Left lobe of liver (tissue), 2 donors: ENCODE results near the gene YIPF4. TPM values are rescaled to one million over a fixed set of nuclear protein-coding genes. Genes with fewer than 3 reads are reported as not detected.
"Not testable (repeated sequence)": the region's sequence is repeated elsewhere in the genome, so short reads cannot be mapped to it uniquely, and the experiment has no call there.

ENCODE experiments used
- ATAC-seq: fragments of 200-7000 bp; cut with Tn5 transposase; one replicate; pipeline ENCODE4 v1.9.1; 2020; ENCODE audit warnings: mild to moderate bottlenecking, moderate library complexity
- DNase-seq: peaks from one replicate; pipeline ENCODE4 v3.0.0-alpha.2; 2020; ENCODE audit warnings: low spot score
- total RNA-seq: library from RNA; stranded (reverse); gene quantifications from one replicate; pipeline ENCODE4 v1.2.1, GENCODE V29; 2021
- donor health status: DM: no; HTN: no; CAD: no; lungs with moderate emphysema.
- donor health status: DM: no; HTN: yes; CAD: no.

The YIPF4 gene
- total RNA-seq, 1 donor from 2014 or later: 36.6 TPM

DNA sequence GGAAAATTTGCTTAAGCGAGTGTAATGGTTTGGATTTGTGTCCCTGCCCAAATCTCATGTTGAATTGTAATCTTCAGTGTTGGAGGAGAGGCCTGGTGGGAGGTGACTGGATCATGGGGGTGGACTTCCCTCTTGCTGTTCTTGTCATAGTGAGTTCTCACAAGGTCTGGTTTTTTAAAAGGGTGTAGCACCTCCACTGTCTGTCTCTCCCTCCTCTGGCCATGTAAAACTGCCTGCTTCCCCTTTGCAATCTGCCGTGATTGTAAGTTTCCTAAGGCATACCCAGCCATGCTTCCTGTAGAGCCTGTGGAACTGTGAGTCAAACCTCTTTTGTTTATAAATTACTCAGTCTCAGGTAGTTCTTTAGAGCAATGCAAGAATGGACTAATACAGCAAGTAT, 6.6 kb downstream of the YIPF4 start:
- ATAC-seq: no peak
- DNase-seq: no peak

DNA sequence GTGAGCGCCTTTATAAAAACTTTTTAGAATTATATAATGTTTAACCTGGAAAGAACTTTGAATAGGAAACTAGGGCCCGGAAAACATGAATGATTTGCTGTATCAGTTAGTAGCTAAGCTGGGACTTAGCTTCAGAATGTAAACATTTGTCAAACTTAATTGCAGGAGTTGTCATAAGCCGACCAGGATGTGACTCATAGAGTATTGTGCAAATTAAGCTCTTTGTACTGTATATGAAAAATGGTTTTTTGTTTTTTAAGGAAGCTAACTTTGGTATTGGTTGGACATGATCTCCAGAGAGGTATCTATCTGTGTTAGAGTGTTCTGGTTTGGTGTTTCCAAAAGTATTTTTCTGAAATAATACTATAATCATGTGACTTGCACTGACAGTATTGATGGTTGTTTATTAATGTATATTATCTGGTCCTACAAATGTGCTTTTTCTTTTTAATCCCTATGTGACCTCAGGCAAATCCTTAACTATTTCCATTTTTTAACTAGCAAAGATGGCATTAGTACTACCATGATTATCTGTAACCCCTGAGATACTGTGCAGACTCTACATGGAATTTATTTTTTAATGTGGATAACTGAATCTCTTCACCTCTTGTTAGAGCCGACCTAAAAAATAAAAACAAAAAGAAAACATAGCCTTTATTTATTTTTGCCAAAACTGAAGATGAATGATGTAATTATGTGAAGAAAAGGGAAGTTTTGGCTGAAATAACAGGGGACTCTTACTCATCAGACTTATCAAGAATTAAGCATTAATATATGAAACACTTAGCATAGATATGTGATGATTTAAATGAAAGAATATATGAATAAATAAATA, 11.7 kb downstream of the YIPF4 start:
- ATAC-seq (peak; percentile 19), DNase-seq (no peak)

DNA sequence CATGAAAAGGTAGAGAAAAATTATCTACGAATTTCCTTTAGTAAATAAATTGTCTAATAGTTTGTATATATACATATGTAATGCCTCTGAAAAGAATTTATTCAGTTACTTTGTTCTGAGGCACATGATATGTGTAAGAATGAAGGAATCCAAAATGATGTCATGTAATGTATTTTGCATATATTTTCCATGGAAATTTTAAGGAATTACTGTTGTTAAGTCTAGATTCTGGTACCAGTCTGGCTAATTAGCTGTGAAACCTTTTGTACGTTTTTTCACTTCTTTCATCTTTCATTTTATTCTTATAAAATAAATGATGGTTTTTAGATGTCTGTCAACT, 12.3 kb downstream of the YIPF4 start:
- no peak for ATAC-seq
- no peak for DNase-seq

DNA sequence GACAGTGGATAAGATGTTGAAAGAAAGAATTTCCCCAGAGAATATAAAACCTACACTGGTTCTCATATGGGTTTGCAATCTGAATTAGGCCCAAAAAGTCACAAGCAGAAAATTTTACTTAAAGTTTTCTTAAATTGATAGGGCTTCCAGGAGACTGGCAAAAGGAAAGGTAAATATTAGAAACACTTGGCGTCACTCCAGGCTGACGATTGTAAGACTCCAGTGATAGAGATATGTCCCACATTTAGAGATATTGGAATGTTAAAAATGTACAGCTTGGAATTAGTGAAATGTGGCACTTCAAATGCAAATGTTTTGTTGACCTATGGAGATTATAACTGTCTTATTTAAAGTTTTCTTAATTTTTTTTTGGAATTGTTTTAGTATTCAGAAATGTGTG, 14.0 kb downstream of the YIPF4 start:
- DNase-seq: no peak
- peak; percentile 47 for ATAC-seq

DNA sequence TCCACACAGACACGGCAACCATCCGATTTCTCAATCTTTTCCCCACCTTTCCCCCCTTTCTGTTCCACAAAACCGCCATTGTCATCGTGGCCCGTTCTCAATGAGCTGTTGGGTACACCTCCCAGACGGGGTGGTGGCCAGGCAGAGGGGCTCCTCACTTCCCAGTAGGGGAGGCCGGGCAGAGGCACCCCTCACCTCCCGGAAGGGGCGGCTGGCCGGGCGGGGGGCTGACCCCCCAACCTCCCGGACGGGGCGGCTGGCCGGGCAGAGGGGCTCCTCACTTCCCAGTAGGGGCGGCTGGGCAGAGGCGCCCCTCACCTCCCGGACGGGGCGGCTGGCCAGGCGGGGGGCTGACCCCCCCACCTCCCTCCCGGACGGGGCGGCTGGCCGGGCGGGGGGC, 15.8 kb downstream of the YIPF4 start:
- ATAC-seq: not testable (repeated sequence)

DNA sequence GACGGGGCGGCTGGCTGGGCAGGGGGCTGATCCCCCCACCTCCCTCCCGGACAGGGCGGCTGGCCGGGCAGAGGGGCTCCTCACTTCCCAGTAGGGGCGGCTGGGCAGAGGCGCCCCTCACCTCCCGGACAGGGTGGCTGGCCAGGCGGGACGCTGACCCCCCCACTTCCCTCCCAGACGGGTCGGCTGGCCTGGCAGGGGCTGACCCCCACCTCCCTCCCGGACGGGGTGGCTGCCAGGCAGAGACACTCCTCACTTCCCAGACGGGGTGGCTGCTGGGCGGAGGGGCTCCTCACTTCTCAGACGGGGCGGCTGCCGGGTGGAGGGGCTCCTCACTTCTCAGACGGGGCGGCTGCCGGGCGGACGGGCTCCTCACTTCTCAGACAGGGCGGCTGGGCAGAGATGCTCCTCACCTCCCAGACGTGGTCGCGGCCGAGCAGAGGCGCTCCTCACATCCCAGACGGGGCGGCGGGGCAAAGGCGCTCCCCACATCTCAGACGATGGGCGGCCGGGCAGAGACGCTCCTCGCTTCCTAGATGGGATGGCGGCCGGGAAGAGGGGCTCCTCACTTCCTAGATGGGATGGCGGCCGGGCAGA, 16.4 kb downstream of the YIPF4 start:
- DNase-seq, ATAC-seq: not testable (repeated sequence)

More for the DNA sequence above, 15.8 kb downstream of the YIPF4 start:
- DNase-seq: not testable (repeated sequence)

DNA sequence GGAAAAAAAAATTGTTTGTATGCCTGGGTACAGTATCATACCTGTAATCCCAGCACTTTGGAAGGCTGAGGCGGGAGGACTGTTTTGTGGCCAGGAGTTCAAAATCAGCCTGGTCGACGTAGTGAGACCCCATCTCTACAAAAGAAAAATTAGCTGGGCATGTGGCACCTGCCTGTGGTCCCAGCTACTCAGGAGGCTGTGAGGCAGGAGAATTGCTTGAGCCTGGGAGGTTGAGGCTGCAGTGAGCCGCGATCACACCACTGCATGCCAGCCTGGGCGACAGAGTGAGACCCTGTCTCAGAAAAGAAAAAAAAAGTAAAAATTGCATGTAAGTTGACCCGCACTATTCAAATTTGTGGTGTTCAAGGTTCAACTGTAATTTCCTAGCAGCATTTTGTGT, 32.9 kb downstream of the YIPF4 start:
- ATAC-seq (no peak), DNase-seq (no peak)

DNA sequence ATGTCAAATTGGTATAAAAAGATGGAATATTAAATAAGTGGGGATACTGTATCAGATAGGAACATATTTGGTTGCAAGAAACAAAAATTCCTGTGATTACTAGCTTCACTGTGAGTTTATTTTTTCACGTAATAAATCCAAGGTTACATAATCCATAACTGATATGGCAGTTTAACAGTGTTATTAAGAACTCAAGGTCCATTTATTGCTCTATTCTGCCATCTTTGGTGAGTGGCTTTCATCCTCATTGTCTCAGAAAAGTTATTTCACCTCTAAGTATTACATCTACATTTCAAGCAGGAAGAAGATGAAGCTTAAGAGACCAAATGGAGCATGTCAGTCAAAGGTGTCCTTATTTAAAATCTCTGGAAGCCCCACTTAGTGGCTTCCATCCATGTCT, 37.2 kb downstream of the YIPF4 start:
- ATAC-seq (no peak), DNase-seq (no peak)

DNA sequence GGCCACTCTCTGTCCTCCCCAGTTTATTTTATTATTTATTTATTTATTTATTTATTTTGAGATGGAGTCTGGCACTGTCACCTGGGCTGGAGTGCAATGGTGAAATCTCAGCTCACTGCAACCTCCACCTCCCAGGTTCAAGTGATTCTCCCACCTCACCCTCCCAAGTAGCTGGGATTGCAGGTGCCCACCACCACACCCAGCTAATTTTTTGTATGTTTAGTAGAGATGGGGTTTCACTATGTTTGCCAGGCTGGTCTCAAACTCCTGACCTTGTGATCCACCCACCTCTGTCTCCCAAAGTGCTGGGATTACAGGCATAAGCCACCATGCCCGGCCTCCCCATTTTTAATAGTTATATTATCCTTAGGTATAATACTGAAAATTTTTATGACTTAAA, 51.0 kb downstream of the YIPF4 start:
- ATAC-seq, DNase-seq: not testable (repeated sequence)

DNA sequence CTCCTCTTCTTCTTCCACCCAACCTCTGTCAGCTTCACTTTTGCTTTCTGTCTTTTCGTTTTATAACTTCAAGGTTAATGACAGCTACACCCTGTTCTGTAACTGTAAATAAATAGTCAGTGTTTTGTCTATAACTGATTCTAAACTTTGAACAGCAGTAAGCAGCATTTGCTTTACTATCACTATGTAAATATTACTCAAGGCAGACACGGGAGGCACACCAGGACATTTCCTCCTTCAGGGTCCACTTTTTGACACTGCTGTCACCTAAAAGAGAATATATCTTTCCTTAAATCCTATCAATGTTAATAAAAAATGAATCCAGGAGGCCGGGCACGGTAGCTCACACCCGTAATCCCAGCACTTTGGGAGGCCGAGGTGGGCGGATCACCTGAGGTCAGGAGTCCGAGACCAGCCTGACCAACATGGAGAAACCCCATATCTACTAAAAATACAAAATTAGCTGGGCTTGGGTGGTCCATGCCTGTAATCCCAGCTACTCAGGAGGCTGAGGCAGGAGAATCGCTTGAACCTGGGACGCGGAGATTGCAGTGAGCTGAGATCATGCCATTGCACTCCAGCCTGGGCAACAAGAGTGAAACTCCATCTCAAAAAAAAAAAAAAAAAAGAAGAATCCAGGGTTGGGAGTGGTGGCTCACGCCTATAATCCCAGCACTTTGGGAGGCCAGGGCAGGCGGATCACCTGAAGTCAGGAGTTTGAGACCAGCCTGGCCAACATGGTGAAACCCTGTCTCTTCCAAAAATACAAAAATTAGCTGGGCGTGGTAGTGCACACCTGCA, 51.7 kb downstream of the YIPF4 start:
- ATAC-seq (peak; percentile 84), DNase-seq (peak; percentile 39)

DNA sequence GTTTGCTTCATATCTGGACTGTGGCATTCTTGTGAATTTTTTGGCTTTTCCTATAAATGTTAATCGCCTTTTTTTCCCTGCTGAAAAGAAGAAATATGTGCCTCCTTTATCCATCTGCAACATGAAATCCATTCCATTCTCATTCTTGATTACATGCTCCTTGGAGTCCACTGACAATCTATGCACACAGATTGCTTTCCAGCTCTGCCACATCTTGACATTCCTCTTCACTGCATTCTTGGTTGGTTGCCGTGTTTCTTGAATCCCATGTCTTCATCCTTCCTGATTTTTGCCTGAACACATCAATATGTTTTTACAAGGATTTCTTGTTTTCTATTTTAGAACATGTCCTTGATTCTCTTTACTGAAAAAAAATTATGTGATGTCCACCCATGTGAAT, 52.4 kb downstream of the YIPF4 start:
- ATAC-seq (no peak), DNase-seq (no peak)

DNA sequence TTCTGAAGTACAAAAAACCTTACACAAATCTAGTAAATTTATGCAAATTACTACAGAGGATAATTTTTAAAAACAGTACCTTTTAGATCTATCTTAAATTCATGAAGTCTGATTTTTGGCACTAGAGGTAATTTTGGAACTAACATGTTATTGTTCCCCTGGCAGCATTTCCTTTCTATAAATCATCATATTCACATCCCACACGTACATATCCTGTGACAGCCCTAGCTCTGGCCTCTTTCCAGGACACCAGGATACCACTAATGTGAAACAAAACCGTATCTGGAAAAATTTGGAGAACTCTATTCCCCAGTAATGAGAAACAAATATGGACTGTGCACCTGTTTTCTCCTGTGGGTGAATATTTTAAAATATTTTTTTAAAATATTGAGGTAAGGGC, 65.1 kb downstream of the YIPF4 start:
- peak; percentile 30 for DNase-seq
- no peak for ATAC-seq

DNA sequence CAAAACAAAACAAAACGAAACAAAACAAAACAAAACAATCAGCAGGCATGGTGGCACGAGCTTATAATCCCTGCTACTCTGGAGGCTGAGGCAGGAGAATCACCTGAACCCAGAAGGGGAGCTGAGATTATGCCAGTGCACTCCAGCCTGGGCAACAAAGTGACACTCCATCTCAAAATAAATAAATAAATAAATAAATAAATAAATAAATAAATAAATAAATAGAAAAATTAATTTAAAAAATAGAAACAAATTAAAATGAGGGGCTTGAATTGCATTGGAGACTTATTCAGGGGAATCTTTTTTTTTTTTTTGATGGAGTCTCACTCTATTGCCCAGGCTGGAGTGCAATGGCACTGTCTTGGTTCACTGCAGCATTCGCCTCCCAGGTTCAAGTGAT, 73.1 kb downstream of the YIPF4 start:
- ATAC-seq: not testable (repeated sequence)
- DNase-seq: peak; percentile 3

DNA sequence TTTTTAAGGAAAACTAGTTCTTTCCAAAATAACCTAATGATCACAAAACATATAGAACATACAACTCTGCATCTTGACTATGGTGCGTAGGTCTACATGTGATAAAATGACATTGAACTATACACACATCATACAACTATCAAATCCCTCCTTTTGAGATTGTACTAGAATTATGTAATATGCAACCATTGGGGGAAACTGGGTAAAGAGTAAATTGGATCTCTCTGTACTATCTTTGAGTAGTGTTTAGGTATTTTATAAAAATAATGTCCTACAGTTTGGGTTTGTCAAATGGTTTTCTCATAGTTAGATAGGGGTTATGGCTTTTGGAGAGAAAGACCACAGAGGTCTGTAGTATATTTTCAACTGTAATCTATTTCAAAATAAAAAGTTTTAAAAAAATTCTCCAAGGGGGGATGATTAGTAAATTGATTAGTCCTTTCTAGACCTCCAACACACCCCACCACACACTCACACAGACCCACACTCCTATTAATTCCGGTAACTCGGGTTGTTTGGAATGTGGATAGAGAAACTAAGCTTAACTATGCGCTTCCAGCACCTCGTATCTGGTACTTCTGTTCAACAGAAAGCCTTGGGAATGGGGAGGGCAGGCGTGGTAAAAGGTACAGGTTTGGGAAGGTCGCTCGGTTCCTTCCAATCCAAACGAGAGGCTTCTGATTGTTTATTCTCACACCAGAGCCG, 78.4 kb downstream of the YIPF4 start:
- ATAC-seq: no peak
- no peak for DNase-seq

DNA sequence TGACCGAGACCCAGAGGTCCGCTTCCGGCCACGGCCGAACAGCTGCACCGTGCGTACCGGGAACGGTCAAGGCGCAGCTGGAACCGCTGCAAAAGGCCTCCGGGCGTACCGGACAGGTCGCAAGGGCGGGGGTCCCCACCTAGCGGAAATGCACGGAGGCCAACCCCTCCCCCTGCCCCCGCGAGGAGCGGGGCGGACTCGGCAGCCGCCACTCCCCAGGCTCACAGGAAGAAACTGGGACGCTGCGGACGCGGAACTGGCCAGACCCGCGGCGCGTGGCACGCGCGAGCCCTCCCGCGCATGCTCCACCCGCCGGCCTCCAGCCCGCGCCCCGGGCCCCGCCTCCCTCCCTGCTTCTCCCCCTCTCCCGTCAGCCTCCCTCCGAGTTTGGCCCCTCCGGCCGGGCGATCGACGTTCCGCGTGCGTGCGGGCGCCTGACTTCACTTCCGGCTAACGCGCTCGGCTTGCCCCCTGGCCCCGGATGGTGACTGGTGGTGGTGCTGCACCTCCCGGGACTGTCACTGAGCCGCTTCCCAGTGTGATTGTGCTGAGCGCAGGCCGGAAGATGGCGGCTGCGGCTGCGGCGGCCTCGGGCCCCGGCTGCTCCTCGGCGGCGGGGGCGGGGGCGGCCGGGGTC, 79.1 kb downstream of the YIPF4 start, which contains the start of gene BIRC6:
BIRC6 (plus strand) TSS at position 343 of the 637 bp plus-strand sequence; CDS start at position 482, 139 bp downstream.
- ATAC-seq: peak; percentile 91
- peak; percentile 99 for DNase-seq

DNA sequence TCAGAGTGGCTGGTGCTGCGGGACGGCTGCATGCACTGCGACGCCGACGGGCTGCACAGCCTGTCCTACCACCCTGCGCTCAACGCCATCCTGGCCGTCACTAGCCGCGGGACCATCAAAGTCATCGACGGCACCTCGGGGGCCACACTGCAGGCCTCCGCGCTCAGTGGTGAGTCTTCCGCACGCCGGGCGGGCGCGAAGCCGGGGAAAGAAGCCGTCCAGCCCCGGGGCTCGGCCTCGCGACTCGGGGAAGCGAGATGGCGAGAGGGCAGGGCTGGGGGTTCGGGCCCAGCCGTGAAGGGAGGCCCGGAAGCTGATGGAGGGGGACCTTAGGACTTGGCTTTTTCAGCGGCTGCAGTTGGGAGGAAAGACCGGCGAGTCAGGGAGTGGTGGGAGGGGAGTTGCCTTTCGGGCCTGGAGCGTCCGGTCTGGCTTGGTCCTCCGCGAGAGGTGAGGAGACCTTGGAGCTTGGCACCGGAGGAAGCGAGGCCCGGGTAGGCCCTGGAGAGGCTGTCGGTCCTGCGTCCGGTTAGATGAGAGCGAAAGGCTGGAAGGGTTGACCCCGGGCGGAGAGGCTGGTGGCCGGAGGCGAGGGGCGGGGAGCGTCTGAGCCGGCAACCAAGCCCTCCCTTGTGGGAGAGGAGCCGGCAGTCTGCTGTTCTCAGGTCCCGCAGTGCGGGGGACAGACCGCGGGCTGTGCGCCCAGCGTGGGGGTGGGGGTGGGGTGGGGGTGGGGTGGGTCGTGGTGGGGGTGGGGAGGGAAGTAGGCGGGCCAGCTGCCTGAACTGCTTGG, 79.8 kb downstream of the YIPF4 start:
- DNase-seq (peak; percentile 66), ATAC-seq (peak; percentile 20)

DNA sequence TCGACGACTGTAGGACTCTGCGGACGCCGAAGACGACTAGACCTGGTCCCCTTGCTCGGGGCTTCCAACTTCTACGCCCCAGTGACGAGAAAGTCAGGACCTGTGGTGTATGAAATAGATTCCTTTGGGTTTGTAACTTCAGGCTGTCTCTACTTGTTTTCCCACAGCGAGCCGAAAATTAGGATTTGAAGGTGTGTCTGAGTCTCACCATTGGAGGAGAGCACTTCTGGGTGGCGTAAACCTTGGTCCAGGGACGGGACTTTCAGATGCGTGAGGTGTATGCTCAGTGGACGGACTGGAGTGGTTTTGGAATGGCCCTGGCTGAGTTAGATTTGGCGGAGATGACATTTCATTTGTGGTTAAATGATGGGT, 80.4 kb downstream of the YIPF4 start:
- DNase-seq (no peak), ATAC-seq (no peak)

DNA sequence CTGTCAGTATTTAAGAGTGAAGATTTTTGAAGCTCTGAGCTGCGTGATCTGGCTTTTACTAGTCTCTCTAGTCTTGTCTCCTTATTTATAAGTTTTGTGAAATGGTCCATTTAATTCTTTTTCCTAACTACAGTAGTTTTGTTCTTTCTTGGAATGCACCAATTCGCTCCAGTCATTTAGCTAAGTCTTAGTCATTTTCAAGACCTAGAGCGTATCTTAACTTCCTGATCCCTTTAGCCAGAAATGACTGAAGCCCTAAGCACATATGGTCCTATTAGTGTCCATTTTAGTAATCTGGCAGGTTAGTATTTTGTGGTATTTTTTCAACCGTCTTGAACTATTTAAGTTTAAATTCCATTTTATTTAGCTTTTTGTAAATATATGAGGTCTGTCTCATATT, 82.7 kb downstream of the YIPF4 start:
- DNase-seq (no peak), ATAC-seq (no peak)

DNA sequence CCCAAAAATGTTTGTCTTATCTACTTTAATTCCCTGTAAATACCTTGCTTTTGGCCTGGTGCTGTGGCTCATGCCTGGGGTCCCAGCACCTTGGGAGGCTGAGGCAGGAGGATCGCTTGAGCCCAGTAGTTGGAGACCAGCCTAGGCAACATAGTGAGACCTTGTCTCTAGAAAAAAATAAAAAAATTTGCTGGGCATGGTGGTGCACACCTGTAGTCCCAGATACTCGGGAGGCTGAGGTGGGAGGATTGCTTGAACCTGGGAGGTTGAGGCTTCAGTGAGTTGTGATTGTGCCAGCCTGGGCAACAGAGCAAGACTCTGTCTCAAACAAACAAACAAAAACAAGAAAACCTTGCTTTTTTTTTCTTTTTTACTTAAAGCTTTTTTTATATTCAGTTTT, 85.3 kb downstream of the YIPF4 start:
- not testable (repeated sequence) for DNase-seq, ATAC-seq

DNA sequence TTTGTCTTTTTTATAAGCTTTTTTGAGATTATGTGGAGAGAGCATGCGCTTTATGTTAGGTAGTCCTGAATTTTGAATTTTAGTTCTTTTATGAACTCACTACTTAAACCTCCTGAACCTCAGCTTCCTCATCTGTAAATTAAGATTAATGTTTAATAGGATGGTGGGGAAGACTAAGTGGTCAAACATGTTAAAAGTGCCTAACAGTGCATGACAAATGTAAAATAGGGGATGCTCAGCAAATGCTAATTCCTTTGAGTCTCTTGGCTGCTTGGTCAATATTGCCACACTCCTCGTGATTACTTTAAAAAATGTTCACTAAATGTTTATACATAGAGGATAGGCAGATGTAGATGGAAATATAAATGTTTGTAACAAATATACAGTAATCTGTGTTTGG, 85.9 kb downstream of the YIPF4 start:
- ATAC-seq: no peak
- DNase-seq: no peak
